Endothelial cell of umbilical vein (primary cell): ENCODE measurements around the gene SAFB. TPM values are rescaled to one million over a fixed set of nuclear protein-coding genes. Genes with fewer than 3 reads are reported as not detected.

ENCODE experiments used
- BruUV-seq: library from RNA; stranded (reverse); fragments of 400-500 nt; replicated peaks from 2 replicates; lab custom pipeline; 2021; lab: Mats Ljungman, UMichigan
- CTCF ChIA-PET: fragments of 300-600, 350-600 bp; sonication (Branson Sonifier 250); formaldehyde crosslinking; loops from one replicate; lab custom pipeline; 2021; ENCODE audit warnings: antibody characterized with exemption, inconsistent platforms; lab: Charles Lee
- POLR2A ChIA-PET: fragments of 300-600, 350-600 bp; sonication (Branson Sonifier 250); formaldehyde crosslinking; loops from one replicate; lab custom pipeline; 2021; ENCODE audit warnings: antibody characterized with exemption, inconsistent platforms; lab: Charles Lee
- DNase-seq: peaks from one replicate; pipeline ENCODE4 v3.0.0-alpha.2; 2011; ENCODE audit warnings: low read depth, low spot score
- FAIRE-seq: peaks from 2 replicates; lab custom pipeline; 2011; peaks lifted over from hg19 to GRCh38; lab: Jason Lieb, UNC
- H2AFZ ChIP-seq: 2 replicates; pipeline ENCODE4 v1.6.0; 2012; ENCODE audit warnings: low read depth, low read length, control low read depth, inconsistent platforms
- H3K27ac ChIP-seq: 2 replicates; pipeline ENCODE4 v1.5.1; 2011; ENCODE audit warnings: low read depth, mild to moderate bottlenecking, control low read depth, low read length, moderate library complexity; ENCODE audit not compliant: insufficient read depth
- H3K27me3 ChIP-seq, 2 experiments: 2 replicates each; pipeline versions ENCODE4 v1.6.0 to v1.6.1; 2011; ENCODE audit warnings: low read length in 2 of 2, mixed read lengths in 1 of 2; ENCODE audit not compliant: control insufficient read depth in 2 of 2, insufficient read depth in 2 of 2
- H3K36me3 ChIP-seq, 2 experiments: 2 replicates in 1 of 2; 3 replicates in 1 of 2; pipeline ENCODE4 v1.5.1; 2011; ENCODE audit warnings: low read length in 2 of 2, mild to moderate bottlenecking in 1 of 2, moderate library complexity in 1 of 2; ENCODE audit not compliant: control insufficient read depth in 2 of 2, insufficient read depth in 2 of 2; ENCODE audit errors: extremely low read depth in 1 of 2
- H3K4me1 ChIP-seq: 3 replicates; pipeline ENCODE4 v1.5.1; 2011; ENCODE audit warnings: mild to moderate bottlenecking, low read length; ENCODE audit not compliant: control insufficient read depth, insufficient read depth; ENCODE audit errors: extremely low read depth
- H3K4me2 ChIP-seq: 2 replicates; pipeline ENCODE4 v1.6.1; 2011; ENCODE audit warnings: low read length, control low read depth, mixed read lengths; ENCODE audit not compliant: insufficient read depth
- H3K4me3 ChIP-seq, 3 experiments: fragments of 200-600 bp in 1 of 3; sonication (generic), shearing (Covaris generic) in 1 of 3; replicated peaks in 1 of 3; 2 replicates each; pipeline ENCODE4 v1.5.1; 2011 to 2016; ENCODE audit warnings: control low read depth in 3 of 3, low read length in 3 of 3, mild to moderate bottlenecking in 2 of 3, inconsistent platforms in 1 of 3, low read depth in 1 of 3, moderate library complexity in 1 of 3; ENCODE audit not compliant: insufficient read depth in 1 of 3
- H3K79me2 ChIP-seq: 2 replicates; pipeline ENCODE4 v1.6.0; 2012; ENCODE audit warnings: low read length, inconsistent platforms; ENCODE audit not compliant: control insufficient read depth, insufficient read depth
- H3K9ac ChIP-seq: replicated peaks from 2 replicates; pipeline ENCODE3; 2011; ENCODE audit warnings: low read length, control low read depth; ENCODE audit not compliant: insufficient read depth; ENCODE audit errors: extremely low read depth
- H3K9me1 ChIP-seq: replicated peaks from 3 replicates; pipeline ENCODE4 v1.6.0; 2011; ENCODE audit warnings: mild to moderate bottlenecking, low read length; ENCODE audit not compliant: control insufficient read depth, insufficient read depth; ENCODE audit errors: extremely low read depth
- H3K9me3 ChIP-seq: replicated peaks from 2 replicates; pipeline ENCODE4 v1.5.1; 2012; ENCODE audit warnings: low read length, inconsistent platforms; ENCODE audit not compliant: control insufficient read depth, insufficient read depth
- H4K20me1 ChIP-seq: replicated peaks from 2 replicates; pipeline ENCODE3; 2011; ENCODE audit warnings: mild to moderate bottlenecking, low read length; ENCODE audit not compliant: control insufficient read depth, insufficient read depth; ENCODE audit errors: extremely low read depth
- FOS ChIP-seq: IDR thresholded peaks from 2 replicates; pipeline ENCODE4 v1.6.1; 2011; ENCODE audit warnings: mild to moderate bottlenecking, low read length, moderate library complexity, borderline replicate concordance; ENCODE audit not compliant: insufficient read depth
- GATA2 ChIP-seq: IDR thresholded peaks from 2 replicates; pipeline ENCODE4 v1.7.0; 2011; ENCODE audit warnings: low read depth, mild to moderate bottlenecking, moderate library complexity, mixed read lengths, low read length; ENCODE audit not compliant: insufficient read length, insufficient read depth
- JUN ChIP-seq: IDR thresholded peaks from 2 replicates; pipeline ENCODE4 v1.6.1; 2011; ENCODE audit warnings: borderline replicate concordance, low read depth; ENCODE audit not compliant: insufficient read length, insufficient read depth
- MYC ChIP-seq: IDR thresholded peaks from one replicate; pipeline ENCODE4 v1.6.1; 2011; ENCODE audit warnings: mild to moderate bottlenecking, low read depth, low read length
- POLR2A ChIP-seq: IDR thresholded peaks from 2 replicates; pipeline ENCODE4 v1.6.1; 2012; ENCODE audit warnings: low read depth, mild to moderate bottlenecking, control low read depth, low read length
- dilution Hi-C: fragments of 300-500 bp; cut with MboI; formaldehyde crosslinking; loops from one replicate; pipeline ENCODE4 v1.15.0; 2019; ENCODE audit warnings: low sequenced_read_pairs; ENCODE audit not compliant: extremely low pct_ligation_motif_present
- intact Hi-C: fragments of 100-400 bp; cut with micrococcal nuclease; formaldehyde crosslinking; loops from one replicate; pipeline ENCODE4 v1.10.0; 2022
- polyA plus RNA-seq, 4 experiments: library from polyadenylated mRNA; depleted of rRNA in 3 of 4; stranded (reverse) in 3 of 4; unstranded in 1 of 4; fragments of >200 nt; gene quantifications; 2 replicates each; pipeline versions ENCODE4 v1.2.1 to v1.2.3, GENCODE V29; 2011 to 2012; ENCODE audit warnings: missing spikeins in 1 of 4
- total RNA-seq: library from RNA; stranded (reverse); gene quantifications from 2 replicates; pipeline ENCODE4 v1.2.3, GENCODE V29; 2021
- TF ChIP-seq, protein P1 (sequence below): IDR thresholded peaks from 2 replicates; pipeline ENCODE4 v1.6.1; 2011; ENCODE audit not compliant: insufficient read depth, insufficient read length
- TF ChIP-seq, protein P2 (sequence below), 2 donors: IDR thresholded peaks; 1 replicate in 1 of 2; 2 replicates in 1 of 2; pipeline ENCODE4 v1.5.1; 2011; ENCODE audit warnings: low read length in 2 of 2, mild to moderate bottlenecking in 2 of 2, moderate library complexity in 2 of 2, control low read depth in 1 of 2, inconsistent platforms in 1 of 2, low read depth in 1 of 2; ENCODE audit not compliant: insufficient read depth in 1 of 2; ENCODE audit errors: extremely low read depth in 1 of 2

Gene SAFB
- total and polyA plus RNA-seq, 2 donors (not counting 3 experiments of a cell fraction or from before 2014, with no cell fraction given), result 44.7 to 109 TPM

DNA sequence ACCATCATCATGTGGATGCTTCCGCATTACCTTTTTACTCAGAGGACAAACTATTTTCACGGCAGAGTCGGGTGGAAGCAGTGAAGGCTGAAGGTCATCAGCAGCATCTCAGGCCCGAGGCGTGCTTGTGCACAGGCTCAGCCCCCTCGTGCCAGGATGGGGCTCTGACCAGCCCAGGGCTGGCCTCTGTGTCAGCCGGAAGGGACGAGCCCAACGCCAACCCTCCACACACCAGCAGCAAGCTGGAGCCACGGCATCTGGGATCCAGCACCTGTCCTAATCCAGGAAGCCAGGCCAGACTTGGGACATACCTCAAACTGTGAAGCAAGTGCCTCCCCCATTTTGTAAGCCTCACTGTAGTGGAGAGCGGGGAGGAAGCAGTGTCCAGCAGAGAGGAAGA, 46.3 kb downstream of the SAFB start:
- H3K27me3 ChIP-seq, result no peaks in the 10 kb centered on the region
- H3K4me1 ChIP-seq, result no peaks in the 10 kb centered on the region
- BruUV-seq, result no TSS peak
- no peak for TF ChIP-seq JUN
- no peak for TF ChIP-seq GATA2
- TF ChIP-seq FOS, result no peak
- TF ChIP-seq, protein P1, sequence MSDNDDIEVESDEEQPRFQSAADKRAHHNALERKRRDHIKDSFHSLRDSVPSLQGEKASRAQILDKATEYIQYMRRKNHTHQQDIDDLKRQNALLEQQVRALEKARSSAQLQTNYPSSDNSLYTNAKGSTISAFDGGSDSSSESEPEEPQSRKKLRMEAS, result no peak
- TF ChIP-seq POLR2A, result no peak
- TF ChIP-seq MYC, result no peak
- TF ChIP-seq, protein P2, sequence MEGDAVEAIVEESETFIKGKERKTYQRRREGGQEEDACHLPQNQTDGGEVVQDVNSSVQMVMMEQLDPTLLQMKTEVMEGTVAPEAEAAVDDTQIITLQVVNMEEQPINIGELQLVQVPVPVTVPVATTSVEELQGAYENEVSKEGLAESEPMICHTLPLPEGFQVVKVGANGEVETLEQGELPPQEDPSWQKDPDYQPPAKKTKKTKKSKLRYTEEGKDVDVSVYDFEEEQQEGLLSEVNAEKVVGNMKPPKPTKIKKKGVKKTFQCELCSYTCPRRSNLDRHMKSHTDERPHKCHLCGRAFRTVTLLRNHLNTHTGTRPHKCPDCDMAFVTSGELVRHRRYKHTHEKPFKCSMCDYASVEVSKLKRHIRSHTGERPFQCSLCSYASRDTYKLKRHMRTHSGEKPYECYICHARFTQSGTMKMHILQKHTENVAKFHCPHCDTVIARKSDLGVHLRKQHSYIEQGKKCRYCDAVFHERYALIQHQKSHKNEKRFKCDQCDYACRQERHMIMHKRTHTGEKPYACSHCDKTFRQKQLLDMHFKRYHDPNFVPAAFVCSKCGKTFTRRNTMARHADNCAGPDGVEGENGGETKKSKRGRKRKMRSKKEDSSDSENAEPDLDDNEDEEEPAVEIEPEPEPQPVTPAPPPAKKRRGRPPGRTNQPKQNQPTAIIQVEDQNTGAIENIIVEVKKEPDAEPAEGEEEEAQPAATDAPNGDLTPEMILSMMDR (IDR thresholded peaks at IDR 0.05; ENCODE audit: extremely low read depth in 1 of 2, insufficient read depth in 1 of 2, low read depth in 1 of 2, low read length in 2 of 2), result no peak
- H3K9ac ChIP-seq, result no peak overlapping the region
- H3K27ac ChIP-seq, result no peak overlapping the region
- H3K4me2 ChIP-seq, result no peak overlapping the region
- H3K9me1 ChIP-seq, result no peaks in the 10 kb centered on the region
- no peaks in the 10 kb centered on the region for H3K79me2 ChIP-seq
- DNase-seq, result no peak
- POLR2A ChIA-PET, result no interaction called here
- no peak overlapping the region for H3K4me3 ChIP-seq
- intact Hi-C loops, result no loop called here
- no peaks in the 10 kb centered on the region for H4K20me1 ChIP-seq
- CTCF ChIA-PET, result no interaction called here
- no peaks in the 10 kb centered on the region for H3K9me3 ChIP-seq
- H2AFZ ChIP-seq, result no peak overlapping the region
- no peak for FAIRE-seq
- H3K36me3 ChIP-seq, result peaks cover 11 to 42% of the 10 kb centered on the region in 2 experiments
- dilution Hi-C loops, result no loop called here
